ENCODE measurements around the gene GPR42.
"Not testable (repeated sequence)": the region's sequence is repeated elsewhere in the genome, so short reads cannot be mapped to it uniquely, and the experiment has no call there.

GPR42 gene

DNA sequence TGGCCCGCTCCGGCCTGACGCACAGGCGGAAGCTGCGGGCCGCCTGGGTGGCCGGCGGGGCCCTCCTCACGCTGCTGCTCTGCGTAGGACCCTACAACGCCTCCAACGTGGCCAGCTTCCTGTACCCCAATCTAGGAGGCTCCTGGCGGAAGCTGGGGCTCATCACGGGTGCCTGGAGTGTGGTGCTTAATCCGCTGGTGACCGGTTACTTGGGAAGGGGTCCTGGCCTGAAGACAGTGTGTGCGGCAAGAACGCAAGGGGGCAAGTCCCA is 18.8 kb upstream of the GPR42 start:
- peaks cover 6% of the 10 kb centered on the region for H3K27me3 ChIP-seq (ENCODE audit: insufficient read depth, insufficient read length)
- TF ChIP-seq ZNF274 (IDR thresholded peaks at IDR 0.05; ENCODE audit: low read depth, low read length) (no peak), SUZ12 (IDR thresholded peaks at IDR 0.05; ENCODE audit: extremely low read depth, insufficient read depth, insufficient read length) (no peak), YY1 (IDR thresholded peaks at IDR 0.05; ENCODE audit: insufficient read depth, insufficient read length) (no peak)
- H3K4me3 ChIP-seq (ENCODE audit: insufficient read length, low read depth), result no peak overlapping the region
- DNase-seq (ENCODE audit: low read depth, low spot score), result no peak
- H3K9ac ChIP-seq (ENCODE audit: insufficient read length, low read depth), result no peak overlapping the region
- H3K9me3 ChIP-seq (ENCODE audit: insufficient read depth, low read length), result no peaks in the 10 kb centered on the region
- peaks cover 3% of the 10 kb centered on the region for H3K4me1 ChIP-seq (ENCODE audit: insufficient read depth, insufficient read length)
- no peaks in the 10 kb centered on the region for H3K36me3 ChIP-seq (ENCODE audit: insufficient read depth, insufficient read length, low read length)

- TF ChIP-seq ZNF274 (IDR thresholded peaks at IDR 0.05; ENCODE audit: low read depth, low read length) (no peak), YY1 (IDR thresholded peaks at IDR 0.05; ENCODE audit: insufficient read depth, insufficient read length) (no peak)
- Histone ChIP-seq H3K4me3 (ENCODE audit: insufficient read length, low read depth) (no peak overlapping the region), H3K4me1 (ENCODE audit: insufficient read depth, insufficient read length) (peaks cover 3% of the 10 kb centered on the region), H3K9ac (ENCODE audit: insufficient read length, low read depth) (no peak overlapping the region), H3K9me3 (ENCODE audit: insufficient read depth, low read length) (no peaks in the 10 kb centered on the region), H3K27me3 (ENCODE audit: insufficient read depth, insufficient read length) (peaks cover 4% of the 10 kb centered on the region), H3K36me3 (ENCODE audit: insufficient read depth, insufficient read length, low read length) (no peaks in the 10 kb centered on the region)
- DNase-seq (ENCODE audit: low read depth, low spot score), result peak; percentile 61
Observed at GRCh38 chr19:35352448-35353304, 18.2 kb upstream of the GPR42 start.

DNA sequence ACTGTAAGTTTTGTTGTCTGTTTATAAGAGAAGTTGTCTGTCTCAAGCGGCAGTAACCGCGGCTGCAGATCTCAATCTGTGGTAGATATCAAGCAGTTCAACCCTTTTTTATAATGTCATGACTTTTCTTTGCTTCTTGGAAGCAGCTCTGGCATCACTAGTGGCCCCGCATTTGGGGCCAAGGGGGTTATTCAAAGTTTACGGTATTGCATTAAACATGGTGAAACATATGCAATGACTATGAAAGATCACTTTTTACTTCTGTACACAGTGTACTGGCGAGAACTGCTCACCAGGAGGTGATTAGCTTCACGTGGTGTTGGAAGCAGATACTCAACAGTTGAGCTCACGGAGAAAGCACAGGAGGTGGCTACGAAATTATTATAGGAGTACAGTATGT is 17.2 kb upstream of the GPR42 start:
- Histone ChIP-seq H3K9me3 (ENCODE audit: insufficient read depth, low read length) (no peaks in the 10 kb centered on the region), H3K9ac (ENCODE audit: insufficient read length, low read depth) (no peak overlapping the region), H3K36me3 (ENCODE audit: insufficient read depth, insufficient read length, low read length) (no peaks in the 10 kb centered on the region), H3K4me3 (ENCODE audit: insufficient read length, low read depth) (no peak overlapping the region), H3K27me3 (ENCODE audit: insufficient read depth, insufficient read length) (no peaks in the 10 kb centered on the region), H3K4me1 (ENCODE audit: insufficient read depth, insufficient read length) (peaks cover 3% of the 10 kb centered on the region)
- no peak for DNase-seq (ENCODE audit: low read depth, low spot score)
- TF ChIP-seq SUZ12 (IDR thresholded peaks at IDR 0.05; ENCODE audit: extremely low read depth, insufficient read depth, insufficient read length) (no peak), YY1 (IDR thresholded peaks at IDR 0.05; ENCODE audit: insufficient read depth, insufficient read length) (no peak), ZNF274 (IDR thresholded peaks at IDR 0.05; ENCODE audit: low read depth, low read length) (no peak)

GRCh38 chr19:35354898-35355297 is 16.0 kb upstream of the GPR42 start:
- Histone ChIP-seq H3K4me1 (ENCODE audit: insufficient read depth, insufficient read length) (peaks cover 3% of the 10 kb centered on the region), H3K9me3 (ENCODE audit: insufficient read depth, low read length) (no peaks in the 10 kb centered on the region), H3K36me3 (ENCODE audit: insufficient read depth, insufficient read length, low read length) (no peaks in the 10 kb centered on the region), H3K4me3 (ENCODE audit: insufficient read length, low read depth) (no peak overlapping the region), H3K9ac (ENCODE audit: insufficient read length, low read depth) (no peak overlapping the region), H3K27me3 (ENCODE audit: insufficient read depth, insufficient read length) (no peaks in the 10 kb centered on the region)
- DNase-seq (ENCODE audit: low read depth, low spot score), result no peak
- TF ChIP-seq SUZ12 (IDR thresholded peaks at IDR 0.05; ENCODE audit: extremely low read depth, insufficient read depth, insufficient read length), result no peak
- no peak for TF ChIP-seq YY1 (IDR thresholded peaks at IDR 0.05; ENCODE audit: insufficient read depth, insufficient read length)
- TF ChIP-seq ZNF274 (IDR thresholded peaks at IDR 0.05; ENCODE audit: low read depth, low read length), result no peak

DNA sequence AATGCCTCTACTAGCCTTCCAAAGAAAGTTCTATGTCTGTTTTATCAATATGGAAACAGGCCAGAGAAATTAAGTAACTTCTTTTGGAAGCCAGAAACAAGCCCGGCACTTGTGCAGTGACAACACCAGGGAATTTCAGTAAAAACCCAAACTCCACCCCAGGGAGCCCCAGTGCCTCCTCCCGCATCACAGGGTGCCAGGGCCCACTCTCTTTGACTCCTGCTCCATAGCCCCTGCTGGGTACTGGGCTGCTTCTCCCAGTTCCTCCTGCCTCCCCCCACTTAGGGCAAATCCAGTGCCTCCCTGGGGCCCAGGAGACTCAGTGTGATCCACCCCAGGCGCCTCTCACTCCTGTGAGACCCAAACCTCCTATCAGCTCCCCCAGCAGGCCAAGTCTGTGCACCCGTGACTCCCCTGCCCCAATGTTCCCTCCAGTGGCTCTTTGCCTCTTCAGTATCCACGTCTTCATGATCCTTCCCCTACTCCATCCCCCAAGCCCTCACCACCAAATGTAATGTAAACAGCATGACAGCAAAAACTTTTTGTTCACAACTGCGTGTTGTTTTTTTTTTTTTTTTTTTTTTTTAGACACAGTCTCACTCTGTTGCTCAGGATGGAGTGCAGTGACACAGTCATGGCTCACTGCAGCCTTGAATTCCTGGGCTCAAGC is 14.9 kb upstream of the GPR42 start:
- H3K4me1 ChIP-seq (ENCODE audit: insufficient read depth, insufficient read length), result peaks cover 3% of the 10 kb centered on the region

DNA sequence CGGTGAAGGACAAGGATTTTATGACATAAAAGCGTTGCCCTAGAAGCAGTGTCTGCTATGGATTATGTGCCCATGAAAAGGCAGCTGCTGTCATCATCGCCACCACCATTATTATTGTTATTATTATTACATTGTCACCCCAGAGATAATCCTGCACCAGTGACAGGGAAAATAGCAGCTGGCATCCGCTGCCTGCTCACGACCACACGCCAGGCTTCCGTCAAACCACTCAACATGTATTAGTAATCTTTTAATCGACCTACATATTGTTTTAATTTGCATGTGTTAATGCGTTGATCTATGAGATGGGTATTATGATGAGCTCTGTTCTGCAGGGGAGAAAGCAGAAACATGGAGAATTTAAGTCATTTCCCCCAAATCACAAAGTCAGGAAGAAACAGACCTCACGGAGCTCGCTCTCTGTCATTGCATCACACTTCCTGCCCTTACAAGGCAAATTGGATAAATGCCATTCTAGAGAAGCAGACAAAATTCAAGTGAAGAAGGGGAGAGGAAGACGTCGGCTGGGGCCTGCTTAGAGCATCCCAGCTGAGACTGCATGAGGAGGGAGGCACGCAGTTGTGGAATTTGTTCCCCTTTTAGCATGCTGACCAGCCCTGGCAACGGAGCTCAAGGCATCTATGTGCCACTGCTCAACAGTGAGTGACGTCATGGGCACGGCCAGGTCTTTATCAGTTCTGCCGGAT is 12.8 kb upstream of the GPR42 start, which contains the start of gene FFAR3:
Gene FFAR3 (plus strand): TSS at position 594 of the 707 bp plus-strand sequence. CDS start 431 bp downstream, outside the sequence.
- H3K36me3 ChIP-seq (ENCODE audit: insufficient read depth, insufficient read length, low read length), result no peaks in the 10 kb centered on the region
- no peaks in the 10 kb centered on the region for H3K4me1 ChIP-seq (ENCODE audit: insufficient read depth, insufficient read length)
- TF ChIP-seq SUZ12 (IDR thresholded peaks at IDR 0.05; ENCODE audit: extremely low read depth, insufficient read depth, insufficient read length) (no peak), YY1 (IDR thresholded peaks at IDR 0.05; ENCODE audit: insufficient read depth, insufficient read length) (no peak), ZNF274 (IDR thresholded peaks at IDR 0.05; ENCODE audit: low read depth, low read length) (no peak)
- no peaks in the 10 kb centered on the region for H3K27me3 ChIP-seq (ENCODE audit: insufficient read depth, insufficient read length)
- H3K9ac ChIP-seq (ENCODE audit: insufficient read length, low read depth), result no peak within 1 kb of the TSS
- DNase-seq (ENCODE audit: low read depth, low spot score), result no peak
- no peaks in the 10 kb centered on the region for H3K9me3 ChIP-seq (ENCODE audit: insufficient read depth, low read length)
- H3K4me3 ChIP-seq (ENCODE audit: insufficient read length, low read depth), result no peak within 1 kb of the TSS

More for the DNA sequence above, 14.9 kb upstream of the GPR42 start:
- no peak for DNase-seq (ENCODE audit: low read depth, low spot score)
- Histone ChIP-seq H3K36me3 (ENCODE audit: insufficient read depth, insufficient read length, low read length) (no peaks in the 10 kb centered on the region), H3K9me3 (ENCODE audit: insufficient read depth, low read length) (no peaks in the 10 kb centered on the region), H3K27me3 (ENCODE audit: insufficient read depth, insufficient read length) (no peaks in the 10 kb centered on the region), H3K9ac (ENCODE audit: insufficient read length, low read depth) (no peak overlapping the region), H3K4me3 (ENCODE audit: insufficient read length, low read depth) (no peak overlapping the region)
- TF ChIP-seq SUZ12 (IDR thresholded peaks at IDR 0.05; ENCODE audit: extremely low read depth, insufficient read depth, insufficient read length) (no peak), YY1 (IDR thresholded peaks at IDR 0.05; ENCODE audit: insufficient read depth, insufficient read length) (no peak), ZNF274 (IDR thresholded peaks at IDR 0.05; ENCODE audit: low read depth, low read length) (no peak)

GRCh38 chr19:35358834-35359233 is 12.0 kb upstream of the GPR42 start:
- not testable (repeated sequence) for H3K9me3 ChIP-seq (ENCODE audit: insufficient read depth, low read length); H3K4me3 ChIP-seq (ENCODE audit: insufficient read length, low read depth); DNase-seq (ENCODE audit: low read depth, low spot score); H3K36me3 ChIP-seq (ENCODE audit: insufficient read depth, insufficient read length, low read length); H3K27me3 ChIP-seq (ENCODE audit: insufficient read depth, insufficient read length); H3K4me1 ChIP-seq (ENCODE audit: insufficient read depth, insufficient read length); H3K9ac ChIP-seq (ENCODE audit: insufficient read length, low read depth)

DNA sequence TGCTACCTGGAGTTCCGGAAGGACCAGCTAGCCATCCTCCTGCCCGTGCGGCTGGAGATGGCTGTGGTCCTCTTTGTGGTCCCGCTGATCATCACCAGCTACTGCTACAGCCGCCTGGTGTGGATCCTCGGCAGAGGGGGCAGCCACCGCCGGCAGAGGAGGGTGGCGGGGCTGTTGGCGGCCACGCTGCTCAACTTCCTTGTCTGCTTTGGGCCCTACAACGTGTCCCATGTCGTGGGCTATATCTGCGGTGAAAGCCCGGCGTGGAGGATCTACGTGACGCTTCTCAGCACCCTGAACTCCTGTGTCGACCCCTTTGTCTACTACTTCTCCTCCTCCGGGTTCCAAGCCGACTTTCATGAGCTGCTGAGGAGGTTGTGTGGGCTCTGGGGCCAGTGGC is 11.5 kb upstream of the GPR42 start:
- H3K4me3 ChIP-seq (ENCODE audit: insufficient read length, low read depth); H3K36me3 ChIP-seq (ENCODE audit: insufficient read depth, insufficient read length, low read length); H3K9me3 ChIP-seq (ENCODE audit: insufficient read depth, low read length); H3K4me1 ChIP-seq (ENCODE audit: insufficient read depth, insufficient read length); H3K27me3 ChIP-seq (ENCODE audit: insufficient read depth, insufficient read length); DNase-seq (ENCODE audit: low read depth, low spot score); H3K9ac ChIP-seq (ENCODE audit: insufficient read length, low read depth): not testable (repeated sequence)

GRCh38 chr19:35360081-35360480 is 10.8 kb upstream of the GPR42 start:
- H3K9ac ChIP-seq (ENCODE audit: insufficient read length, low read depth); H3K27me3 ChIP-seq (ENCODE audit: insufficient read depth, insufficient read length); H3K36me3 ChIP-seq (ENCODE audit: insufficient read depth, insufficient read length, low read length); DNase-seq (ENCODE audit: low read depth, low spot score); H3K4me3 ChIP-seq (ENCODE audit: insufficient read length, low read depth); H3K9me3 ChIP-seq (ENCODE audit: insufficient read depth, low read length); H3K4me1 ChIP-seq (ENCODE audit: insufficient read depth, insufficient read length): not testable (repeated sequence)

All from NT2/D1 (cell line).